K562 (cell line): ENCODE measurements around the gene RASGRP4. TPM values are rescaled to one million over a fixed set of nuclear protein-coding genes. Genes with fewer than 3 reads are reported as not detected.

Experiments
- ADNP ChIP-seq: fragments of 200-800 bp; sonication (Bioruptor generic); IDR thresholded peaks from 2 replicates; pipeline ENCODE4 v1.6.1; 2016; ENCODE audit warnings: missing genetic modification characterization, missing compliant biosample characterization
- CEBPG ChIP-seq, 3 experiments: fragments of 200-800 bp in 1 of 3; sonication (Bioruptor generic) in 1 of 3; sonication (generic) in 1 of 3; formaldehyde crosslinking in 1 of 3; IDR thresholded peaks in 2 of 3; conservative IDR thresholded peaks in 1 of 3; 2 replicates each; pipeline versions ENCODE4 v1.6.1 to v1.8.0; 2016 to 2022; ENCODE audit warnings: missing compliant biosample characterization in 2 of 3, missing genetic modification characterization in 2 of 3, mild to moderate bottlenecking in 1 of 3, missing genetic modification reagents in 1 of 3
- FOXP1 ChIP-seq: sonication (generic); formaldehyde crosslinking; IDR thresholded peaks from 2 replicates; pipeline ENCODE4 v1.8.0; 2022; ENCODE audit warnings: mild to moderate bottlenecking, missing genetic modification reagents
- HNRNPK ChIP-seq: fragments of 200-400 bp; formaldehyde crosslinking; IDR thresholded peaks from one replicate; pipeline ENCODE4 v1.6.1; 2018; ENCODE audit warnings: mild to moderate bottlenecking, low read depth, low read length; ENCODE audit not compliant: poor library complexity, severe bottlenecking
- POLR3A ChIP-seq: IDR thresholded peaks from 2 replicates; pipeline ENCODE4 v1.6.1; 2011; ENCODE audit warnings: borderline replicate concordance, mild to moderate bottlenecking, moderate library complexity; ENCODE audit not compliant: insufficient read length, insufficient read depth; ENCODE audit errors: extremely low read depth
- PTRF ChIP-seq: fragments of 450-650 bp; IDR thresholded peaks from 2 replicates; pipeline ENCODE4 v1.6.1; 2016; ENCODE audit warnings: mild to moderate bottlenecking, missing genetic modification characterization, missing compliant biosample characterization
- RBM15 ChIP-seq: fragments of 200-400 bp; formaldehyde crosslinking; IDR thresholded peaks from 2 replicates; pipeline ENCODE4 v1.6.1; 2018; ENCODE audit warnings: mild to moderate bottlenecking, low read length, moderate library complexity; ENCODE audit not compliant: insufficient read depth
- SAFB2 ChIP-seq: fragments of 200-400 bp; formaldehyde crosslinking; IDR thresholded peaks from 2 replicates; pipeline ENCODE4 v1.6.1; 2018; ENCODE audit warnings: borderline replicate concordance, low read length, low read depth, moderate library complexity; ENCODE audit not compliant: severe bottlenecking
- TAF9B ChIP-seq: fragments of 450-650 bp; IDR thresholded peaks from 2 replicates; pipeline ENCODE4 v1.6.1; 2018; ENCODE audit warnings: mild to moderate bottlenecking; ENCODE audit not compliant: partially characterized antibody
- TGIF2 ChIP-seq: sonication (generic); formaldehyde crosslinking; IDR thresholded peaks from 2 replicates; pipeline ENCODE4 v1.8.1; 2022; ENCODE audit warnings: mild to moderate bottlenecking, missing genetic modification reagents, moderate library complexity
- XRCC5 ChIP-seq: fragments of 200-400 bp; formaldehyde crosslinking; IDR thresholded peaks from 2 replicates; pipeline ENCODE4 v1.6.1; 2017; ENCODE audit warnings: low read depth, mild to moderate bottlenecking, low read length
- ZNF668 ChIP-seq: fragments of 250-450 bp; sonication (Bioruptor Pico); IDR thresholded peaks from 2 replicates; pipeline ENCODE4 v1.8.0; 2022; ENCODE audit warnings: mild to moderate bottlenecking, inconsistent platforms
- ZNF785 ChIP-seq: fragments of 250-450 bp; sonication (Bioruptor Pico); IDR thresholded peaks from 2 replicates; pipeline ENCODE4 v1.4.0; 2020; ENCODE audit warnings: mild to moderate bottlenecking
- polyA plus RNA-seq, 8 experiments: library from polyadenylated mRNA; depleted of rRNA in 4 of 8; stranded (reverse) in 5 of 8; unstranded in 3 of 8; fragments of >200 nt; fragmentation: Nextera tagmentation in 2 of 8; fragmentation: Illumina TruSeq in 1 of 8; extraction: Ambion mirVana in 2 of 8; extraction: Trizol in 1 of 8; gene quantifications; 2 replicates each; pipeline versions ENCODE4 v1.2.1 to v1.2.3, GENCODE V29; 2011 to 2014; ENCODE audit warnings: inconsistent platforms in 1 of 8, missing spikeins in 1 of 8
- total RNA-seq, 7 experiments: library from RNA; depleted of rRNA in 6 of 7; stranded (reverse); fragments of >200 nt in 6 of 7; fragmentation: Illumina TruSeq in 2 of 7; extraction: Trizol in 2 of 7; gene quantifications; 2 replicates each; pipeline versions ENCODE4 v1.2.1 to v1.2.3, GENCODE V29; 2011 to 2021; ENCODE audit warnings: low replicate concordance in 1 of 7
- TF ChIP-seq, protein P1 (sequence below): fragments of 200-800 bp; sonication (Bioruptor generic); IDR thresholded peaks from 2 replicates; pipeline ENCODE4 v1.6.1; 2016; ENCODE audit warnings: missing genetic modification characterization, missing compliant biosample characterization
- TF ChIP-seq, protein P2 (sequence below): sonication (generic); formaldehyde crosslinking; IDR thresholded peaks from 2 replicates; pipeline ENCODE4 v1.8.1; 2022; ENCODE audit warnings: missing genetic modification reagents
- TF ChIP-seq, protein P3 (sequence below): fragments of 250-450 bp; sonication (Bioruptor Pico); IDR thresholded peaks from 2 replicates; pipeline ENCODE4 v1.4.0; 2020; ENCODE audit warnings: mild to moderate bottlenecking, moderate library complexity, borderline replicate concordance
- TF ChIP-seq, protein P4 (sequence below): fragments of 250-450 bp; sonication (Bioruptor Pico); IDR thresholded peaks from 2 replicates; pipeline ENCODE4 v1.8.0; 2022; ENCODE audit warnings: moderate library complexity, mild to moderate bottlenecking, inconsistent platforms

The RASGRP4 gene
- total and polyA plus RNA-seq, 9 of the 15 experiments (the other 6 are each of a cell fraction or from before 2014, with no cell fraction given) = 0.39 to 4.6 (median 3.8) TPM

DNA sequence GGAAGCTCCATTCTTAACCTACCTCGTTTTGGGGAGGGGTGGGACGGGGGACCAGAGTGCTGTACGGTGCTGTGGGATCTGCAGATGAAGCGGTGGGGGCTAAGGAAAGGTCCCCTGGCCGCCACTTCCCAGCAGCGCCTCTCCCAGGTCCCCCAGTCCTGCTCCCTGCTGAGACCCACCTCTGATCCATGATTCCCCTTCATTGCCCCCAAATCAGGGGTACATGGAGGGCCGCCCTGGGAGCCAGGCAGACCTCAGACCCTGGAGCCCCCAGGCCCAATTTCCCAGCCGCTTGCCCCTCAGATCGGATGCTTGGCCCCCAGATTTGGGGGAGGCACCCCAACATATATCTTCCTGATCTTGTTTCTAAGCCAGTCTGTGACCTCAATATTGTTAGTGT, 26.9 kb downstream of the RASGRP4 start (continued):
- TF ChIP-seq, protein P1, sequence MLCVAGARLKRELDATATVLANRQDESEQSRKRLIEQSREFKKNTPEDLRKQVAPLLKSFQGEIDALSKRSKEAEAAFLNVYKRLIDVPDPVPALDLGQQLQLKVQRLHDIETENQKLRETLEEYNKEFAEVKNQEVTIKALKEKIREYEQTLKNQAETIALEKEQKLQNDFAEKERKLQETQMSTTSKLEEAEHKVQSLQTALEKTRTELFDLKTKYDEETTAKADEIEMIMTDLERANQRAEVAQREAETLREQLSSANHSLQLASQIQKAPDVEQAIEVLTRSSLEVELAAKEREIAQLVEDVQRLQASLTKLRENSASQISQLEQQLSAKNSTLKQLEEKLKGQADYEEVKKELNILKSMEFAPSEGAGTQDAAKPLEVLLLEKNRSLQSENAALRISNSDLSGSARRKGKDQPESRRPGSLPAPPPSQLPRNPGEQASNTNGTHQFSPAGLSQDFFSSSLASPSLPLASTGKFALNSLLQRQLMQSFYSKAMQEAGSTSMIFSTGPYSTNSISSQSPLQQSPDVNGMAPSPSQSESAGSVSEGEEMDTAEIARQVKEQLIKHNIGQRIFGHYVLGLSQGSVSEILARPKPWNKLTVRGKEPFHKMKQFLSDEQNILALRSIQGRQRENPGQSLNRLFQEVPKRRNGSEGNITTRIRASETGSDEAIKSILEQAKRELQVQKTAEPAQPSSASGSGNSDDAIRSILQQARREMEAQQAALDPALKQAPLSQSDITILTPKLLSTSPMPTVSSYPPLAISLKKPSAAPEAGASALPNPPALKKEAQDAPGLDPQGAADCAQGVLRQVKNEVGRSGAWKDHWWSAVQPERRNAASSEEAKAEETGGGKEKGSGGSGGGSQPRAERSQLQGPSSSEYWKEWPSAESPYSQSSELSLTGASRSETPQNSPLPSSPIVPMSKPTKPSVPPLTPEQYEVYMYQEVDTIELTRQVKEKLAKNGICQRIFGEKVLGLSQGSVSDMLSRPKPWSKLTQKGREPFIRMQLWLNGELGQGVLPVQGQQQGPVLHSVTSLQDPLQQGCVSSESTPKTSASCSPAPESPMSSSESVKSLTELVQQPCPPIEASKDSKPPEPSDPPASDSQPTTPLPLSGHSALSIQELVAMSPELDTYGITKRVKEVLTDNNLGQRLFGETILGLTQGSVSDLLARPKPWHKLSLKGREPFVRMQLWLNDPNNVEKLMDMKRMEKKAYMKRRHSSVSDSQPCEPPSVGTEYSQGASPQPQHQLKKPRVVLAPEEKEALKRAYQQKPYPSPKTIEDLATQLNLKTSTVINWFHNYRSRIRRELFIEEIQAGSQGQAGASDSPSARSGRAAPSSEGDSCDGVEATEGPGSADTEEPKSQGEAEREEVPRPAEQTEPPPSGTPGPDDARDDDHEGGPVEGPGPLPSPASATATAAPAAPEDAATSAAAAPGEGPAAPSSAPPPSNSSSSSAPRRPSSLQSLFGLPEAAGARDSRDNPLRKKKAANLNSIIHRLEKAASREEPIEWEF (CRISPR knock-in tag) = no peak
- no peak for TF ChIP-seq CEBPG (CRISPR knock-in tag; IDR thresholded peaks at IDR 0.05)
- TF ChIP-seq CEBPG (tag; conservative IDR thresholded peaks at IDR 0.05 in 1 of 2, IDR thresholded peaks at IDR 0.05 in 1 of 2) = no peak
- TF ChIP-seq ZNF668 (CRISPR knock-in tag) = no peak
- TF ChIP-seq, protein P2, sequence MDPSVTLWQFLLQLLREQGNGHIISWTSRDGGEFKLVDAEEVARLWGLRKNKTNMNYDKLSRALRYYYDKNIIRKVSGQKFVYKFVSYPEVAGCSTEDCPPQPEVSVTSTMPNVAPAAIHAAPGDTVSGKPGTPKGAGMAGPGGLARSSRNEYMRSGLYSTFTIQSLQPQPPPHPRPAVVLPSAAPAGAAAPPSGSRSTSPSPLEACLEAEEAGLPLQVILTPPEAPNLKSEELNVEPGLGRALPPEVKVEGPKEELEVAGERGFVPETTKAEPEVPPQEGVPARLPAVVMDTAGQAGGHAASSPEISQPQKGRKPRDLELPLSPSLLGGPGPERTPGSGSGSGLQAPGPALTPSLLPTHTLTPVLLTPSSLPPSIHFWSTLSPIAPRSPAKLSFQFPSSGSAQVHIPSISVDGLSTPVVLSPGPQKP = no peak
- TF ChIP-seq XRCC5 = no peak
- no peak for TF ChIP-seq TGIF2
- TF ChIP-seq RBM15 = no peak
- no peak for TF ChIP-seq FOXP1 (CRISPR knock-in tag)
- no peak for TF ChIP-seq SAFB2
- no peak for TF ChIP-seq TAF9B
- TF ChIP-seq ADNP = no peak
- TF ChIP-seq HNRNPK = no peak
- TF ChIP-seq POLR3A = no peak
- TF ChIP-seq PTRF = no peak
- TF ChIP-seq, protein P3, sequence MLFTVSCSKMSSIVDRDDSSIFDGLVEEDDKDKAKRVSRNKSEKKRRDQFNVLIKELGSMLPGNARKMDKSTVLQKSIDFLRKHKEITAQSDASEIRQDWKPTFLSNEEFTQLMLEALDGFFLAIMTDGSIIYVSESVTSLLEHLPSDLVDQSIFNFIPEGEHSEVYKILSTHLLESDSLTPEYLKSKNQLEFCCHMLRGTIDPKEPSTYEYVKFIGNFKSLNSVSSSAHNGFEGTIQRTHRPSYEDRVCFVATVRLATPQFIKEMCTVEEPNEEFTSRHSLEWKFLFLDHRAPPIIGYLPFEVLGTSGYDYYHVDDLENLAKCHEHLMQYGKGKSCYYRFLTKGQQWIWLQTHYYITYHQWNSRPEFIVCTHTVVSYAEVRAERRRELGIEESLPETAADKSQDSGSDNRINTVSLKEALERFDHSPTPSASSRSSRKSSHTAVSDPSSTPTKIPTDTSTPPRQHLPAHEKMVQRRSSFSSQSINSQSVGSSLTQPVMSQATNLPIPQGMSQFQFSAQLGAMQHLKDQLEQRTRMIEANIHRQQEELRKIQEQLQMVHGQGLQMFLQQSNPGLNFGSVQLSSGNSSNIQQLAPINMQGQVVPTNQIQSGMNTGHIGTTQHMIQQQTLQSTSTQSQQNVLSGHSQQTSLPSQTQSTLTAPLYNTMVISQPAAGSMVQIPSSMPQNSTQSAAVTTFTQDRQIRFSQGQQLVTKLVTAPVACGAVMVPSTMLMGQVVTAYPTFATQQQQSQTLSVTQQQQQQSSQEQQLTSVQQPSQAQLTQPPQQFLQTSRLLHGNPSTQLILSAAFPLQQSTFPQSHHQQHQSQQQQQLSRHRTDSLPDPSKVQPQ (CRISPR knock-in tag) = no peak
- TF ChIP-seq ZNF785 (CRISPR knock-in tag) = no peak
- TF ChIP-seq, protein P4, sequence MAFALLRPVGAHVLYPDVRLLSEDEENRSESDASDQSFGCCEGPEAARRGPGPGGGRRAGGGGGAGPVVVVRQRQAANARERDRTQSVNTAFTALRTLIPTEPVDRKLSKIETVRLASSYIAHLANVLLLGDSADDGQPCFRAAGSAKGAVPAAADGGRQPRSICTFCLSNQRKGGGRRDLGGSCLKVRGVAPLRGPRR = no peak
